ENCODE measurements around the gene JAZF1. TPM values are rescaled to one million over a fixed set of nuclear protein-coding genes. Genes with fewer than 3 reads are reported as not detected.
A peak's percentile ranks its signal among the peaks of the same experiment; 100 is the strongest.

JAZF1 gene
- total and polyA plus RNA-seq, 4 donors = 5.2 to 16.5 (median 10.7) TPM

DNA sequence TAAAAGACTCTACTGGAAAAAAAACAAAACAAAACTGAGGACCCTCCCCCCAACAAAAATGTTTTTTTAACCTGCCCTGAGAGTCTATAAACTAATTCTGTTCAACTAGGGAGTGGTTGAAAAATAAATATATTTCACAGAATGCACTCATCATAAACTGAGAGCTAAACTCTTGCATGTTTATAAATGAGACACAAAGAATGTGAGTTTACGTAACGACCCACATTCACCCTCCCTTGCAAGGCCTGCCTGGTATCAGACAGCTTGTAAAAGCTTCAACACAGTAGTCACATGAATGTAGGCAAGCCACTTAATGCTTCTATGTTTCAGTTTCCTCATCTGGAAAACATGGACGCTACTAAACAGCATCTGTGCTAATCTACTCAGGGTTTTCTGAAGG is 50.3 kb downstream of the JAZF1 start:
- ATAC-seq (ENCODE audit: insufficient read depth, low FRiP score) (no peak), DNase-seq (peak in 2 of 3 donors; percentile 47 to 59)
- H3K27me3 ChIP-seq (ENCODE audit: control insufficient read depth in 3 of 3, insufficient read depth in 3 of 3, low read length in 2 of 3) = no peaks in the 10 kb centered on the region
- H3K36me3 ChIP-seq (ENCODE audit: control insufficient read depth in 4 of 4, insufficient read depth in 4 of 4, low read length in 4 of 4) = no peaks in the 10 kb centered on the region
- no peaks in the 10 kb centered on the region for H3K9me3 ChIP-seq (ENCODE audit: control insufficient read depth in 4 of 4, insufficient read depth in 3 of 4, low read length in 3 of 4)
- TF ChIP-seq, protein P1, sequence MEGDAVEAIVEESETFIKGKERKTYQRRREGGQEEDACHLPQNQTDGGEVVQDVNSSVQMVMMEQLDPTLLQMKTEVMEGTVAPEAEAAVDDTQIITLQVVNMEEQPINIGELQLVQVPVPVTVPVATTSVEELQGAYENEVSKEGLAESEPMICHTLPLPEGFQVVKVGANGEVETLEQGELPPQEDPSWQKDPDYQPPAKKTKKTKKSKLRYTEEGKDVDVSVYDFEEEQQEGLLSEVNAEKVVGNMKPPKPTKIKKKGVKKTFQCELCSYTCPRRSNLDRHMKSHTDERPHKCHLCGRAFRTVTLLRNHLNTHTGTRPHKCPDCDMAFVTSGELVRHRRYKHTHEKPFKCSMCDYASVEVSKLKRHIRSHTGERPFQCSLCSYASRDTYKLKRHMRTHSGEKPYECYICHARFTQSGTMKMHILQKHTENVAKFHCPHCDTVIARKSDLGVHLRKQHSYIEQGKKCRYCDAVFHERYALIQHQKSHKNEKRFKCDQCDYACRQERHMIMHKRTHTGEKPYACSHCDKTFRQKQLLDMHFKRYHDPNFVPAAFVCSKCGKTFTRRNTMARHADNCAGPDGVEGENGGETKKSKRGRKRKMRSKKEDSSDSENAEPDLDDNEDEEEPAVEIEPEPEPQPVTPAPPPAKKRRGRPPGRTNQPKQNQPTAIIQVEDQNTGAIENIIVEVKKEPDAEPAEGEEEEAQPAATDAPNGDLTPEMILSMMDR (IDR thresholded peaks at IDR 0.05; ENCODE audit: control extremely low read depth, extremely low read depth) = no peak
- H3K9ac ChIP-seq (ENCODE audit: insufficient read depth in 1 of 2, low read length in 2 of 2) = no peak overlapping the region
- no peak overlapping the region for H3K4me3 ChIP-seq
- H3K4me1 ChIP-seq (ENCODE audit: control insufficient read depth in 5 of 5, insufficient read depth in 5 of 5, low read length in 5 of 5) = peaks cover 0 to 11% (median 5%) of the 10 kb centered on the region in 5 donors
- no peak overlapping the region for H3K27ac ChIP-seq (ENCODE audit: low read depth in 1 of 2, low read length in 1 of 2)
- 81 to 86% methylated on average over 3 of the region's 3 CpGs for WGBS, 2 donors

GRCh38 chr7:28128608-28129007 is 52.0 kb downstream of the JAZF1 start:
- DNase-seq (no peak), ATAC-seq (ENCODE audit: insufficient read depth, low FRiP score) (no peak)
- Histone ChIP-seq H3K27me3 (ENCODE audit: control insufficient read depth in 3 of 3, insufficient read depth in 3 of 3, low read length in 2 of 3) (no peaks in the 10 kb centered on the region), H3K9ac (ENCODE audit: insufficient read depth in 1 of 2, low read length in 2 of 2) (no peak overlapping the region), H3K36me3 (ENCODE audit: control insufficient read depth in 4 of 4, insufficient read depth in 4 of 4, low read length in 4 of 4) (no peaks in the 10 kb centered on the region), H3K4me1 (ENCODE audit: control insufficient read depth in 5 of 5, insufficient read depth in 5 of 5, low read length in 5 of 5) (peaks cover 0 to 7% (median 0%) of the 10 kb centered on the region in 5 donors), H3K9me3 (ENCODE audit: control insufficient read depth in 4 of 4, insufficient read depth in 3 of 4, low read length in 3 of 4) (no peaks in the 10 kb centered on the region), H3K27ac (ENCODE audit: low read depth in 1 of 2, low read length in 1 of 2) (no peak overlapping the region), H3K4me3 (no peak overlapping the region)
- TF ChIP-seq, protein P1 (IDR thresholded peaks at IDR 0.05; ENCODE audit: control extremely low read depth, extremely low read depth) = no peak

DNA sequence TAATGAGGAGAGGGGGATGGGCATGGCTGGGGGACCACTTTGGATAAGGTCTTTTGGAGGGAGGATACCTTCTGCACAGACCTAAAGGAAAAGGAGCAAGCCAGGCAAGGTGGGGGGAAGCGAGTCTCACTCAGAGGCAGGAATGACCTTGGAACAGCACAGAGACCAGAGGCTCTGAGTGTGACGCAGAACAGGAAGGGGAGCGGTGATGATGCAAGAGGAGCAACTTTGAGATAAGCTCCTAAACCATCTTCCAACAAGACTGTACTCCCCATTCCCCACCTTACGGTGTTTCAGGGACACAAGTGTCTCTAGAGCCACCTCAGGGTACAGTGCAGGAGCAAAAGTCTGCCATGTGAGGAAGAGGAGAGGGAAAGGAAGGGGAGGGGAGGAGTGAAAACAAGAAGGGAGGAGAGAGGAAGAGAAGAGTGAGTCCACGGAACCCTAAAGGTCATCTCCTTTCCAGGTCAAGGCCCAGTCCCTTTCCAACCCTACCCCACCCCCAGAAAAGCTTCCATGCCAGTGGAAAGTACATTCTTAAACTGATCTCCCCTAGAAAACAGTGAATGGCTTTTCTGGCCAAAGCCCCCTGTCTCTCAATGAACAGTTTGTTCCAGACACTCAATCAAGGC is 54.1 kb downstream of the JAZF1 start:
- DNase-seq (no peak), ATAC-seq (ENCODE audit: insufficient read depth, low FRiP score) (no peak)
- Histone ChIP-seq H3K4me1 (ENCODE audit: control insufficient read depth in 5 of 5, insufficient read depth in 5 of 5, low read length in 5 of 5) (peaks cover 0 to 11% (median 0%) of the 10 kb centered on the region in 5 donors), H3K36me3 (ENCODE audit: control insufficient read depth in 4 of 4, insufficient read depth in 4 of 4, low read length in 4 of 4) (no peaks in the 10 kb centered on the region), H3K4me3 (no peak overlapping the region), H3K9me3 (ENCODE audit: control insufficient read depth in 4 of 4, insufficient read depth in 3 of 4, low read length in 3 of 4) (no peaks in the 10 kb centered on the region), H3K9ac (ENCODE audit: insufficient read depth in 1 of 2, low read length in 2 of 2) (no peak overlapping the region), H3K27ac (ENCODE audit: low read depth in 1 of 2, low read length in 1 of 2) (no peak overlapping the region), H3K27me3 (ENCODE audit: control insufficient read depth in 3 of 3, insufficient read depth in 3 of 3, low read length in 2 of 3) (no peaks in the 10 kb centered on the region)
- TF ChIP-seq, protein P1 (IDR thresholded peaks at IDR 0.05; ENCODE audit: control extremely low read depth, extremely low read depth) = no peak
- WGBS, 2 donors = 66 to 79% methylated on average over 5 of the region's 5 CpGs

All from lung (tissue), 12 donors.